GM12801 (cell line): ENCODE results near the gene EXOC8.

Source experiments
- CTCF ChIP-seq: IDR thresholded peaks from one replicate; pipeline ENCODE4 v1.5.1; 2011; ENCODE audit warnings: control low read depth; ENCODE audit not compliant: insufficient read length; ENCODE audit errors: extremely low read depth

EXOC8 gene

GRCh38 chr1:231312432-231312788, 25.2 kb downstream of the EXOC8 start:
- TF ChIP-seq CTCF, result no peak

GRCh38 chr1:231311720-231312431, 25.8 kb downstream of the EXOC8 start:
- no peak for TF ChIP-seq CTCF

GRCh38 chr1:231310391-231310934, 27.2 kb downstream of the EXOC8 start:
- TF ChIP-seq CTCF, result no peak

GRCh38 chr1:231301990-231302389, 35.7 kb downstream of the EXOC8 start:
- no peak for TF ChIP-seq CTCF

- TF ChIP-seq CTCF, result no peak
Measured at GRCh38 chr1:231295938-231296337, 41.7 kb downstream of the EXOC8 start.

GRCh38 chr1:231286603-231287002, 51.0 kb downstream of the EXOC8 start:
- TF ChIP-seq CTCF, result no peak

GRCh38 chr1:231284441-231284840, 53.2 kb downstream of the EXOC8 start:
- no peak for TF ChIP-seq CTCF
